SK-N-SH (cell line): Measurements from ENCODE around the gene TTC21B. TPM values are rescaled to one million over a fixed set of nuclear protein-coding genes. Genes with fewer than 3 reads are reported as not detected.

Experiments used
- CTCF ChIA-PET: fragments of 300-600, 350-600 bp; formaldehyde crosslinking; extraction: SDS; loops from one replicate; lab custom pipeline; 2021; lab: Yijun Ruan, JAX
- POLR2A ChIA-PET: fragments of 350-600 bp; sonication (Branson Sonifier 250); formaldehyde crosslinking; extraction: SDS; loops from one replicate; lab custom pipeline; 2020; ENCODE audit warnings: antibody characterized with exemption, inconsistent platforms; lab: Yijun Ruan, JAX
- DNase-seq: peaks from one replicate; pipeline ENCODE4 v3.0.0; 2012
- H2AFZ ChIP-seq: fragments of 200-600 bp; sonication (generic); 2 replicates; pipeline ENCODE4 v1.8.1; 2016; ENCODE audit warnings: antibody characterized with exemption, mild to moderate bottlenecking, low read depth
- H3F3A ChIP-seq: fragments of 200-600 bp; sonication (generic); replicated peaks from 2 replicates; pipeline ENCODE3; 2016; ENCODE audit warnings: antibody characterized with exemption, mild to moderate bottlenecking; ENCODE audit not compliant: insufficient read depth
- H3K27ac ChIP-seq, 2 experiments: fragments of 200-500 bp in 1 of 2; fragments of 200-600 bp in 1 of 2; sonication (Bioruptor generic) in 1 of 2; sonication (generic), shearing (Covaris generic) in 1 of 2; 2 replicates each; pipeline versions ENCODE4 v1.5.1 to v1.6.1; 2014 to 2016; ENCODE audit warnings: low read depth in 2 of 2, inconsistent platforms in 1 of 2, low read length in 1 of 2, mild to moderate bottlenecking in 1 of 2, mixed read lengths in 1 of 2
- H3K27me3 ChIP-seq: fragments of 200-600 bp; sonication (generic), shearing (Covaris generic); 2 replicates; pipeline ENCODE4 v1.6.1; 2016; ENCODE audit warnings: mixed run types; ENCODE audit not compliant: insufficient read depth
- H3K36me3 ChIP-seq, 2 experiments: fragments of 200-500 bp in 1 of 2; fragments of 200-600 bp in 1 of 2; sonication (Bioruptor generic) in 1 of 2; sonication (generic) in 1 of 2; replicated peaks in 1 of 2; 2 replicates each; pipeline versions ENCODE3 to v1.5.1; 2014 to 2016; ENCODE audit warnings: low read length in 1 of 2, mild to moderate bottlenecking in 1 of 2; ENCODE audit not compliant: insufficient read depth in 2 of 2, control insufficient read depth in 1 of 2
- H3K4me1 ChIP-seq, 2 experiments: fragments of 200-500 bp in 1 of 2; fragments of 200-600 bp in 1 of 2; sonication (Bioruptor generic) in 1 of 2; sonication (generic), shearing (Covaris generic) in 1 of 2; 2 replicates each; pipeline versions ENCODE4 v1.5.1 to v1.6.1; 2014 to 2016; ENCODE audit warnings: low read depth in 1 of 2, low read length in 1 of 2, mixed run types in 1 of 2; ENCODE audit not compliant: insufficient read depth in 2 of 2, control insufficient read depth in 1 of 2
- H3K4me2 ChIP-seq: fragments of 200-600 bp; sonication (generic), shearing (Covaris generic); 2 replicates; pipeline ENCODE4 v1.6.1; 2017; ENCODE audit warnings: mixed run types
- H3K4me3 ChIP-seq, 2 experiments: fragments of 200-500 bp in 1 of 2; fragments of 200-600 bp in 1 of 2; sonication (Bioruptor generic) in 1 of 2; sonication (generic), shearing (Covaris generic) in 1 of 2; 2 replicates each; pipeline versions ENCODE4 v1.5.1 to v1.8.1; 2014 to 2016; ENCODE audit warnings: low read depth in 2 of 2, inconsistent platforms in 1 of 2, low read length in 1 of 2, mild to moderate bottlenecking in 1 of 2, mixed read lengths in 1 of 2, moderate library complexity in 1 of 2
- H3K79me2 ChIP-seq: fragments of 200-600 bp; sonication (generic); 2 replicates; pipeline ENCODE4 v1.8.1; 2017; ENCODE audit warnings: mild to moderate bottlenecking; ENCODE audit not compliant: insufficient read depth
- H3K9ac ChIP-seq: fragments of 200-600 bp; sonication (generic); 2 replicates; pipeline ENCODE4 v1.6.1; 2017; ENCODE audit warnings: mixed run types
- H3K9me2 ChIP-seq: fragments of 200-600 bp; sonication (generic); 2 replicates; pipeline ENCODE4 v1.6.1; 2017; ENCODE audit warnings: mixed run types
- H3K9me3 ChIP-seq: fragments of 200-600 bp; sonication (generic); 2 replicates; pipeline ENCODE4 v1.6.1; 2017; ENCODE audit warnings: mixed run types, mild to moderate bottlenecking, moderate library complexity
- H4K20me1 ChIP-seq: fragments of 200-600 bp; sonication (generic); 2 replicates; pipeline ENCODE4 v1.6.1; 2017; ENCODE audit warnings: mild to moderate bottlenecking, mixed run types; ENCODE audit not compliant: insufficient read depth
- CHD2 ChIP-seq: fragments of 150-350 bp; IDR thresholded peaks from 2 replicates; pipeline ENCODE4 v1.6.1; 2018; ENCODE audit warnings: low read length; ENCODE audit not compliant: partially characterized antibody
- EZH2phosphoT487 ChIP-seq: fragments of 200-600 bp; sonication (generic); IDR thresholded peaks from 2 replicates; pipeline ENCODE4 v1.6.1; 2017; ENCODE audit warnings: low read depth, mixed run types, mild to moderate bottlenecking, antibody characterized with exemption, moderate library complexity, borderline replicate concordance
- GABPA ChIP-seq: IDR thresholded peaks from 2 replicates; pipeline ENCODE4 v1.4.0; 2012; ENCODE audit warnings: low read depth, mild to moderate bottlenecking
- GATA2 ChIP-seq: sonication (generic); formaldehyde crosslinking; IDR thresholded peaks from 2 replicates; pipeline ENCODE4 v1.5.0; 2020; ENCODE audit warnings: mild to moderate bottlenecking, missing genetic modification reagents
- JUND ChIP-seq: IDR thresholded peaks from 2 replicates; pipeline ENCODE4 v1.4.0; 2012
- MAX ChIP-seq: IDR thresholded peaks from 2 replicates; pipeline ENCODE4 v1.4.0; 2012; ENCODE audit warnings: low read depth
- NFIC ChIP-seq: IDR thresholded peaks from 2 replicates; pipeline ENCODE4 v1.4.0; 2012; ENCODE audit warnings: borderline replicate concordance
- RCOR1 ChIP-seq: fragments of 150-350 bp; IDR thresholded peaks from 2 replicates; pipeline ENCODE4 v1.6.1; 2017; ENCODE audit warnings: antibody characterized with exemption, low read length
- SIN3A ChIP-seq: IDR thresholded peaks from 2 replicates; pipeline ENCODE4 v1.6.1; 2012; ENCODE audit warnings: low read depth, mild to moderate bottlenecking, low read length, moderate library complexity, borderline replicate concordance
- SMC3 ChIP-seq: IDR thresholded peaks from 2 replicates; pipeline ENCODE4 v1.6.1; 2012; ENCODE audit warnings: low read depth, low read length, improper control_type of control experiment
- TEAD4 ChIP-seq: IDR thresholded peaks from 2 replicates; pipeline ENCODE4 v1.4.0; 2012; ENCODE audit warnings: mild to moderate bottlenecking, borderline replicate concordance; ENCODE audit not compliant: insufficient read depth
- USF1 ChIP-seq: IDR thresholded peaks from 2 replicates; pipeline ENCODE4 v1.4.0; 2012; ENCODE audit warnings: low read depth, borderline replicate concordance
- ZBTB33 ChIP-seq: IDR thresholded peaks from 2 replicates; pipeline ENCODE4 v1.4.0; 2012; ENCODE audit warnings: low read depth, borderline replicate concordance
- WGBS: methylation state at CpG from one replicate; pipeline ENCODE4 v1.1.6; 2017; ENCODE audit warnings: low lambda C conversion rate; 5-methylcytosine and 5-hydroxymethylcytosine counted together
- polyA plus RNA-seq, 3 experiments: library from polyadenylated mRNA; depleted of rRNA; stranded (reverse); fragments of >200 nt; gene quantifications; 2 replicates each; pipeline ENCODE4 v1.2.3, GENCODE V29; 2012
- TF ChIP-seq, protein P1 (sequence below): IDR thresholded peaks from 2 replicates; pipeline ENCODE4; 2012
- TF ChIP-seq, protein P2 (sequence below): fragments of 150-350 bp; IDR thresholded peaks from 2 replicates; pipeline ENCODE4 v1.6.1; 2016; ENCODE audit warnings: mild to moderate bottlenecking, low read depth, low read length

Gene TTC21B
- polyA plus RNA-seq, 1 of the 3 experiments (the other 2 are of a cell fraction), result 10.1 TPM

DNA sequence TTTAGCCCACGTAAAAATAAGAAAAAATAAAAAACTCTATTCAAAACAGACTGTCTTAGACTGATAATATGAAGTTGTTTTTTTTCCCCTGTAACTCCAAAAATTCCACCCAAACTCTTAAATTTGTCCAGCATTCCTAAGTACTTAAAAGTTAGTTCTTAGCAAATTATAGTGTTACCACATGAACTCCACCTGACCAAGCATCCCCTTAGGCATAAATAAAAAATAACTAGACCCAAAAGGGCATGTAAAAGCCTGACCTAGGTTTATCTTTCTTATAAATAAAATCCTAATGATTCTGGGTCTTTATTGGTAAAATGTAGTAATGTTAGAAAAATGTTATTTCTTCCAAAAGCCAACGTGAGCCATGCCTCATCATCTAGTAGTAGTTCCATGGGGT is 54.3 kb downstream of the TTC21B start (continued):
- TF ChIP-seq ZBTB33 (no peak), EZH2phosphoT487 (no peak), GABPA (no peak), JUND (no peak)
- TF ChIP-seq, protein P1, sequence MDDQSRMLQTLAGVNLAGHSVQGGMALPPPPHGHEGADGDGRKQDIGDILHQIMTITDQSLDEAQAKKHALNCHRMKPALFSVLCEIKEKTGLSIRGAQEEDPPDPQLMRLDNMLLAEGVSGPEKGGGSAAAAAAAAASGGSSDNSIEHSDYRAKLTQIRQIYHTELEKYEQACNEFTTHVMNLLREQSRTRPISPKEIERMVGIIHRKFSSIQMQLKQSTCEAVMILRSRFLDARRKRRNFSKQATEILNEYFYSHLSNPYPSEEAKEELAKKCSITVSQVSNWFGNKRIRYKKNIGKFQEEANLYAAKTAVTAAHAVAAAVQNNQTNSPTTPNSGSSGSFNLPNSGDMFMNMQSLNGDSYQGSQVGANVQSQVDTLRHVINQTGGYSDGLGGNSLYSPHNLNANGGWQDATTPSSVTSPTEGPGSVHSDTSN, result no peak

DNA sequence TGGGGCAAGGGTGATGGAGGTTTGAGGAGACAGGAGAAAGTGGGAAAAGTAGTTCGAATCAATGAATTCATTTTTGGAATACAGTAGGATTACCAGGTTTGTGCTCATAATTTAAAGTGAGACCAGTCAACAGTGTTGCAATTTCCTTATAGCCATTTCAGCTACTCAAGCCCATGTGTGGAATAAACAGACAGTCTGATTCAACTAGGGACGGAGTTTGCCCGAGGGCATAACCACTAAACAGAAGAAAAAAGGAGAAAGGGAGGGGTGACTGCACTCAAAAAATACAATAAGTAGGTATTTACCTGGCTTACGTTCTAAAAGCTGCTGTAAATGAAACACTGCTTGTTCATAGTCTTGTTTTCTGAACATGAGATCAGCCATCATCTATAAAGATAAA is 55.2 kb downstream of the TTC21B start:
- POLR2A ChIA-PET, result no interaction called here
- peak; percentile 3 for DNase-seq
- H3K36me3 ChIP-seq, result peaks cover 64 to 75% of the 10 kb centered on the region in 2 experiments
- peaks cover 0 to 2% of the 10 kb centered on the region in 2 experiments; a peak in 1 of 4 replicates for H3K4me1 ChIP-seq
- no peak overlapping the region for H3K4me3 ChIP-seq
- H3K27me3 ChIP-seq, result no peaks in the 10 kb centered on the region
- TF ChIP-seq TEAD4, result no peak
- no peak for TF ChIP-seq JUND
- no peak for TF ChIP-seq SIN3A
- TF ChIP-seq GATA2 (CRISPR knock-in tag), result no peak
- no peak for TF ChIP-seq CHD2
- no peak for TF ChIP-seq NFIC
- TF ChIP-seq GABPA, result no peak
- no peak for TF ChIP-seq USF1
- TF ChIP-seq MAX, result no peak
- no peak overlapping the region for H2AFZ ChIP-seq
- CTCF ChIA-PET, result no interaction called here
- H3K9ac ChIP-seq, result no peak overlapping the region
- H4K20me1 ChIP-seq, result no peaks in the 10 kb centered on the region
- no peaks in the 10 kb centered on the region for H3F3A ChIP-seq
- H3K4me2 ChIP-seq, result no peak overlapping the region
- 82% methylated on average over 4 of the region's 4 CpGs for WGBS
- no peaks in the 10 kb centered on the region for H3K9me3 ChIP-seq
- H3K9me2 ChIP-seq, result no peaks in the 10 kb centered on the region
- H3K79me2 ChIP-seq, result no peaks in the 10 kb centered on the region
- H3K27ac ChIP-seq, result no peak overlapping the region; a peak in 1 of 4 replicates

- Histone ChIP-seq H3F3A (no peaks in the 10 kb centered on the region), H3K27me3 (no peaks in the 10 kb centered on the region), H3K9me3 (no peaks in the 10 kb centered on the region), H3K4me2 (no peak overlapping the region), H3K36me3 (peaks cover 64 to 75% of the 10 kb centered on the region in 2 experiments), H4K20me1 (no peaks in the 10 kb centered on the region), H3K4me3 (no peak overlapping the region), H2AFZ (no peak overlapping the region), H3K9ac (no peak overlapping the region), H3K9me2 (no peaks in the 10 kb centered on the region), H3K27ac (no peak overlapping the region), H3K79me2 (no peaks in the 10 kb centered on the region), H3K4me1 (peaks cover 0 to under 1% of the 10 kb centered on the region in 2 experiments; a peak in 1 of 4 replicates)
- TF ChIP-seq, protein P2, sequence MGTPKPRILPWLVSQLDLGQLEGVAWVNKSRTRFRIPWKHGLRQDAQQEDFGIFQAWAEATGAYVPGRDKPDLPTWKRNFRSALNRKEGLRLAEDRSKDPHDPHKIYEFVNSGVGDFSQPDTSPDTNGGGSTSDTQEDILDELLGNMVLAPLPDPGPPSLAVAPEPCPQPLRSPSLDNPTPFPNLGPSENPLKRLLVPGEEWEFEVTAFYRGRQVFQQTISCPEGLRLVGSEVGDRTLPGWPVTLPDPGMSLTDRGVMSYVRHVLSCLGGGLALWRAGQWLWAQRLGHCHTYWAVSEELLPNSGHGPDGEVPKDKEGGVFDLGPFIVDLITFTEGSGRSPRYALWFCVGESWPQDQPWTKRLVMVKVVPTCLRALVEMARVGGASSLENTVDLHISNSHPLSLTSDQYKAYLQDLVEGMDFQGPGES, result no peak
- TF ChIP-seq, protein P1, result no peak
- TF ChIP-seq NFIC, result no peak
- TF ChIP-seq RCOR1, result no peak
- no peak for TF ChIP-seq GATA2 (CRISPR knock-in tag)
- TF ChIP-seq SIN3A, result no peak
- TF ChIP-seq SMC3, result no peak
- 93% methylated on average over 5 of the region's 5 CpGs for WGBS
- ChIA-PET CTCF (no interaction called here), POLR2A (no interaction called here)
- DNase-seq, result no peak
Measured at GRCh38 chr2:165897726-165898125, 55.9 kb downstream of the TTC21B start.
